Measurements from ENCODE around the gene HCK.

HCK gene

DNA sequence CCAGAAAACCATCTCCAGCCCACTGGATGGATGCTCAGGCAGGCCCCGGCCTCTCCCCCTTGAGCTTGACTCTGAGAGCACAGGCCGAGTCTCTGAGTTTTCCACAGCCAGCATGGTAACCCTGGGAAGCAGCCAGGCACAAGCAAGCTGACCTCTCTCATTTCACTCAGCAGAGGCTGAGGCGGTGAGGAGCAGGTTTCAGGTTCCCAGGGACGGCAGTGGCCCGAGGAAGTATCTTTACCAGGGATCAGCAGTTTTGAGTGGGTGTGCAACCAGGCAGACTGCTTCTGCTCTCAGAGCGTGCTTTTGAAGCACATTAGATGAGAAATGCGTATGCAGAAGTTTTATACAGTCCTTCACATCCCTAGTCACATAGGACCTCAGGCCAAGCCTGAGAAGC, 12.6 kb downstream of the HCK start:
- no peak for DNase-seq

GRCh38 chr20:32067234-32067821, 15.3 kb downstream of the HCK start:
- no peak for DNase-seq

GRCh38 chr20:32068174-32068573, 16.1 kb downstream of the HCK start:
- DNase-seq: no peak

DNA sequence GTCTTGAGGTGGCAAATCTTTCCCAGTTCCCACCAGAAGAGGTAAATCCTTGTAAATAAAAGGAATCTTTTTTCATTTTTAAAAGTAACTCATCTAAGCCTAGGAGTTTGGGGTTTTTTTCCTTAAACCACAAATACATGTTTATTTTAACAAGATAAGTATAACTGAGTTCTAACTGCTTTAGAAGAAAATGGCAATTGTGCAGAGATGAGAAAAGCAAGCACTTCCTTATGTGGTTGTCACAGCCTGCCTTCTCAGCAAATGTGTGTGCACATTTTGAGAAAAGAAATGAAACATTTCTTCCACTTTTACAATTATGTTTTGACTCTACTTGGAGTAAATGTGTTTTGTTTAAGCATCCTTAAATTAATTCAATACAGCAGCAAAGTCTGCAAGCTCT, 17.7 kb downstream of the HCK start:
- DNase-seq: no peak

DNA sequence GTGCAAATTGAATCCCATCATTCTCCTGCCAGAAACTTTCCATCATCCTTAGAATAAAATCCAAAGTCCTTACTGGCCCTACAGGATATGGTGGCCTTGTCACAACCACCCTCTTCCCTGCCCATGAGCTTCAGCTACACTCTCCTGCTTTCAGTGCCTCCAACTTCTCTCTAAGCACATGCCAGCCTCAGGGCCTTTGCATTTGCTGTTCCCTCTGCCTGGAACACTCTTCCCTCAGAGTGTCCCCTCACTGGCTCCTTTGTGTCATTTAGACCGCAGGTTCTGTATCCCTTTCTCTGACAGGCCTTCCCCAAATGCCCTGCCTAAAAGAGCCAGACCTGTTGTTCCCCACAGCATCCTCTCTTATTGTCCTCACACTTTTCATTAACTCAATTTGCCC, 18.2 kb downstream of the HCK start:
- no peak for DNase-seq

- no peak for DNase-seq
Measured at GRCh38 chr20:32070690-32071213, 18.7 kb downstream of the HCK start.

DNA sequence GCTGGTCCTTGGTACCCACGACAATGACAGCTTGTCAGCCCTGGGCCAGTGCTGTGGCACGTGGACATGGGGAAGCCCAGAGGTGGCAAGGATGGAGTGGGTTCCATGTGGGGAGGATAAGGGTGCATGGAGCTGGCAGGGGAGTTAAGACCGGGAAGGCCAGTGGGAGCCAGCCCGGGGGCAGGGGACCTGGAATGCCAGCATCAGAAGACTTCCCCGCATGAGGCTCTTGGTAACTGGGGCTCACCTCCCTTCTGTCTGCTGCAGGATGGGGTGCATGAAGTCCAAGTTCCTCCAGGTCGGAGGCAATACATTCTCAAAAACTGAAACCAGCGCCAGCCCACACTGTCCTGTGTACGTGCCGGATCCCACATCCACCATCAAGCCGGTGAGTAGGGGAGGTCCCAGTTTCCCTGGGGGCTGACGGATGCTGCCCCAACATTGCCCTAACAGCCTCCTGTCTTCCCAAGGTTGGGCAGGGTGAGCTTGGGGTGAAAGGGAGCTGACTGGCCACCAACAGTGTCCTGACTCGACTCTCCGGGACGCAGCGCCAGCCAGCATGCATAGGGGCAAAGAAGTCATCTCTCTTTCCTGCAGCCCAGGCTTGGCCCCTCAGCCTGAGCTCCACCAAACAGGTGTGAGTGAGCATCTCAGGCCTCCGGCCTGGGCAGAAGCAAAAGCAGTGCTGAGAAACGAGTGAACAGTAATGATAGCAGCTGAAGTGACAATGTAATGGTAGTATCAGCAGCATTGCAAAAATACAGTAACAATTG, 19.5 kb downstream of the HCK start:
- DNase-seq: no peak

- DNase-seq: no peak
Measured at GRCh38 chr20:32072168-32072750, 20.2 kb downstream of the HCK start.

DNA sequence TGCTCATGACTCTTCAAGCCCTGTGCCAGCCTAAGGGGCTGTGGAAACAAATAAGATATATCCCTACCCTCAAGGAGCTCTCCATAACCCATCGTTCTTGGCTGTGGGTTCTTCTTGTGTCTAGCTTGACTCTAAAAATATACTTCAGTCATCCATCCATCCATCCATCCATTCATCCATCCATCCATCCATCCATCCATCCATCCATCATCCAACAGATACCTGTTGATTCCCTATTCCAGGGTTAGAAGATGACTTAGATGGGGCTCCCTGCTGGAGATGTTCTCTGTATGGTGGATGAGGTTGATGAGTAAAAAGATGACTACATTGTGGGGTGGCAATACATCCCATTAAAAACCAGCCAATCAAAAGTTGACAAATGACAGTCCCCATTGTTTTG, 23.5 kb downstream of the HCK start:
- DNase-seq: no peak

DNA sequence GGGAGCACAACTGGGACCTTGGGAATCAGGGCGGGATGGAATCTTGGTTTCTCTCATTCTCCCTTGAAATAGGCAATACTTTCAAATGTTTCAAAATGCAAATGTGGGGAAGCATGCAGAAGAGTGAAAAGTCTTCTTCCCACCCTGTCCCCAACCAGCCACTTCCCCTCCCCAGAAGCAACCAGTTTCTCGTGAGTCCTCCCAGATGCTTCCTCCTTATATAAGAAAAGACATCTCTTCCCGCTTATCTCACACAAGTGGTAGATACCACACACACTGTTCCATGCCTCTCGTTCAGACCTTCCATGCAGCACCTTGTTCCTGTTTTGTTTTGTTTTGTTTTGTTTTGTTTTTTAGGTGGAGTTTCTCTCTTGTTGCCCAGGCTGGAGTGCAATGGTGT, 25.1 kb downstream of the HCK start:
- DNase-seq: no peak

GRCh38 chr20:32078322-32078721, 26.3 kb downstream of the HCK start:
- no peak for DNase-seq

DNA sequence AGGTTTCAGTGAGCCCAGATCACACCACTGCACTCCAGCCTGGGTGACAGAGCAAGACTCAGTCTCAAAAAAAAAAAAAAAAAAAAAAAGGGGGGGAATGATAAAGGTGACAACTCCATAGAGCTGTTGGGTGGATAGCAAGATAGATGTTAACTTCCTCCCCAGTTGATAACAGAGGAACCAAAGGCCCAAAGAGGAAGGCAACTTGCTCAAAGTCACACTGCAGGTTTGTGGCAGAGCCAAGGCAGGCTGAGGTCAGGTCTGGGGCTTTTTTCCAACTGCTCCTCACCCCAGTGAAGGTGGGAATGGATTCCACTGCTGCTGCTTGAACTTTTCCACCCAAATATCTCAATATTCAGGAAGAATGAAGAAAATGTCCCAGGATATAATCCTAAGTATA, 26.7 kb downstream of the HCK start:
- DNase-seq: no peak

GRCh38 chr20:32079655-32080109, 27.6 kb downstream of the HCK start:
- no peak for DNase-seq

DNA sequence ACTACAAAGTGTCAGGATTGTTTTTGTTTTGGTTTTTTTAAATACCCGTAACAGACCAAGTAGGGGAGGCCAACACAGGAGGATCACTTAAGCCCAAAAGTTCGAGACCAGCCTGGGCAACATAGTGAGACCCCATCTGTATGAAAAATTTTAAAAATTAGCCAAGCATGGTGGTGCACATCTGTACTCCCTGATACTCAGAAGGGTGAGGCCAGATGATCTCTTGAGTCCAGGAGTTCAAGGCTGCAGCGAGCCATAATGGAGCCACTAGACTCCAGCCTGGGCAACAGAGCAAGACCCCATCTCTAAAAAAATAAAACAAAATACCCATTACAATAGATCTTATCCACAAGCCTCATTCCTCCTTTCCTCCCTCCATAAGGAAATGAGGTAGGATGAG, 28.7 kb downstream of the HCK start:
- no peak for DNase-seq

GRCh38 chr20:32083469-32083868, 31.4 kb downstream of the HCK start:
- no peak for DNase-seq

GRCh38 chr20:32087070-32087469, 35.0 kb downstream of the HCK start:
- no peak for DNase-seq

- no peak for DNase-seq
Measured at GRCh38 chr20:32088759-32089158, 36.7 kb downstream of the HCK start.

GRCh38 chr20:32089637-32090362, 37.8 kb downstream of the HCK start:
- DNase-seq: no peak

DNA sequence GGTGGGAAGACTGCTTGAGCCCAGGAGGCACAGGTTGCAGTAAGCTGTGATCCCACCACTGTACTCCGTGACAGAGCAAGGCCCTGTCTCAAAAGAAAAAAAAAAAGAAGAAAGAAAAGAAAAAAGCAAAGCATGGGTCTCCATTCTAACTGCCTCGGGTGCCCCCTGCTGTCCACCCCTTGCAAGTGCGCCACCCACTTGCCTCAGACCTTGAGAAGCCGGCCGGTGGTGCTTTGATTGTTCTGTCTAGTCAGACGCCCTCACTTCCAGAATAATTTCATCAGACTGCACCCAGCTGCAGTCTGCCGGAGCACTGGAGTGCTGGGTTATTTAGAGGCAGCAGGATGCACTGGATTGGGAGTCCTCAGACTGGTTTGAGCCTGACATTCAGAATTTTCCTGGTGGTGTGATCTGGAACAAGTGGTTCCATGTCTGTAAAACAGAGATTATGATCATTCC, 39.9 kb downstream of the HCK start:
- peak; percentile 80 for DNase-seq

DNA sequence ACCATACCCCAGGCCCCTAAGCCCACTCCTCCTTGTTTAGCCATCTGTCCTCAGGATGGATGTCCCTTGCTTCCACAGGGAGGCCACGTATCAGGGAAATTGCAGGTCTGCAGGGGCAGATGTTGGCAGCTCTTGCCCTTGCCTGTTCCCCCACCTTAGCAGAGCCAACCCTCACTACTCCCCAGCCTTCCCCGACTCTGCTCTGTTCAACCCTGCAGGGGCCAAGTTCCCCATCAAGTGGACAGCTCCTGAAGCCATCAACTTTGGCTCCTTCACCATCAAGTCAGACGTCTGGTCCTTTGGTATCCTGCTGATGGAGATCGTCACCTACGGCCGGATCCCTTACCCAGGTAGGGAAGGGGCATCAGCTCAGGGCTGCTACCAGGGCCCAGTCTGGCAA, 46.7 kb downstream of the HCK start:
- DNase-seq: no peak

- no peak for DNase-seq
Measured at GRCh38 chr20:32108814-32109391, 56.9 kb downstream of the HCK start.

DNA sequence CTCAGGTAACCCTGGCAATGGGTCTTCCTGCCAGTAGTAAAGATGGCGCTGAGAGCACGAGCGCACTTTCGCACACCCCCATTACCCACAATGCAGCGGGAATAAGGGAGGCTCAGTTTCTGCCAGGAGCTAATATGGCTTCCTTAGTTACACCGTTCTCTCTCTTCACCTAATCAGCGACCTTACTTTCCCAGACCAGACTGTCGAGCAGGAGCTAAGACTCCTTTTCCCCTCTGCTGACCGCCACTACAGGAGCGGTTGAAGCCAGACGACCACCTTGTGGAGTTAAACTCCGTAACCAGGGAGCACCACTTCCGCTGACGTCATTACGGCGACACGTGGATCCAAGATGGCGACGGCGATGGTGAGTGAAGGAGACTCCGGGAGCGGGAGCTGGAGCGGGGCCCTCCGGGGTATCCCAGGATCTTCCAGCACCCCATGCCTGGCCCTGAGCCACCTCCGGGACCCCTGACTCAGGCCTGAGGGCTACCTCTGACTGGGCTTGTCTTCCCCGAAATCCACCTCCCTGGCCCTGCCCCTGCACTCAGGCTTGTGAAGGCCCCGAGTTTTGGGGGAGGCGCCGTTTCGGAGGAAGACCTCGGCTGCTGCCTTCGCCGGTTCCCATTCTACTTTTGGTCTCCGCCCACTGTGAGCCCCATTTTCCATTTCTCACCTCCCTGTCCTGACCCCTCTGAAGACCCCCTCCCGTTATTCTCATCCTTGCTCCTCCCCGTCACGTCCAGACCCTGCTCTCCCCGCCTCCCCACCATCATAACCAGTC, 57.5 kb downstream of the HCK start, which contains the start of gene TM9SF4:
TM9SF4 (plus strand) TSS at position 323 of the 781 bp plus-strand sequence; CDS start at position 350, 27 bp downstream.
- peak; percentile 95 for DNase-seq
